PFSK-1 (cell line): Measurements from ENCODE around the gene POC1A.

Experiments
- FOXP2 ChIP-seq: optimal IDR thresholded peaks from 2 replicates; pipeline ENCODE3; 2011; ENCODE audit warnings: borderline replicate concordance, control low read depth, inconsistent platforms; ENCODE audit not compliant: insufficient read depth; ENCODE audit errors: extremely low read length, extremely low read depth
- POLR2AphosphoS5 ChIP-seq: IDR thresholded peaks from 2 replicates; pipeline ENCODE4 v1.6.1; 2012; ENCODE audit warnings: low read depth, mild to moderate bottlenecking, control low read depth, low read length, moderate library complexity
- SIN3A ChIP-seq: IDR thresholded peaks from 2 replicates; pipeline ENCODE4 v1.6.1; 2012; ENCODE audit warnings: mild to moderate bottlenecking, low read length, moderate library complexity, borderline replicate concordance; ENCODE audit not compliant: insufficient read depth
- TAF1 ChIP-seq: IDR thresholded peaks from 2 replicates; pipeline ENCODE4 v1.6.1; 2012; ENCODE audit warnings: low read length, control low read depth, borderline replicate concordance; ENCODE audit not compliant: insufficient read depth
- TF ChIP-seq, protein P1 (sequence below), 2 experiments: IDR thresholded peaks; 2 replicates each; pipeline versions ENCODE4 v1.6.1 to v1.8.0; 2011 to 2012; ENCODE audit warnings: low read depth in 2 of 2, low read length in 2 of 2, control low read depth in 1 of 2, inconsistent platforms in 1 of 2, mild to moderate bottlenecking in 1 of 2, moderate library complexity in 1 of 2; ENCODE audit not compliant: insufficient read depth in 1 of 2

POC1A gene

DNA sequence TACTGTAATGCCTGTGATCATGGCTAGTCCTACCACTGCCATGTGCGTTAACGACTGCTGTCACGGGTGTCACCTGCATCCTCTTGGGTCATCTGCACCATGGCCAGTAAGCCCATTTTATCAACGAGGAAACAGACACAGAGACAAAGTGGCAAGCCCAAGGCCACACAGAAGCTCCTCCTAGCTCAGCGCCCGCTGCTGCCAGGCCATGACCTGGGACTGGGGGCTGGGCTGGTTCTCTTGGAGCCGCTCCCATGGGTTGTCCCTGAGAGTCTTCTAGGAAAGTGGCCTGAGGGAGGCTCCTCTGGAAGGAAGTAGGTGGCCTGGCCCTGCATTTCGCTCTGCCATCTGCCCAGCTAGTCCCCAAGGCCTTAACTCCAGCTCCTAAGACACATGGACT is 102.8 kb downstream of the POC1A start:
- TF ChIP-seq, protein P1, sequence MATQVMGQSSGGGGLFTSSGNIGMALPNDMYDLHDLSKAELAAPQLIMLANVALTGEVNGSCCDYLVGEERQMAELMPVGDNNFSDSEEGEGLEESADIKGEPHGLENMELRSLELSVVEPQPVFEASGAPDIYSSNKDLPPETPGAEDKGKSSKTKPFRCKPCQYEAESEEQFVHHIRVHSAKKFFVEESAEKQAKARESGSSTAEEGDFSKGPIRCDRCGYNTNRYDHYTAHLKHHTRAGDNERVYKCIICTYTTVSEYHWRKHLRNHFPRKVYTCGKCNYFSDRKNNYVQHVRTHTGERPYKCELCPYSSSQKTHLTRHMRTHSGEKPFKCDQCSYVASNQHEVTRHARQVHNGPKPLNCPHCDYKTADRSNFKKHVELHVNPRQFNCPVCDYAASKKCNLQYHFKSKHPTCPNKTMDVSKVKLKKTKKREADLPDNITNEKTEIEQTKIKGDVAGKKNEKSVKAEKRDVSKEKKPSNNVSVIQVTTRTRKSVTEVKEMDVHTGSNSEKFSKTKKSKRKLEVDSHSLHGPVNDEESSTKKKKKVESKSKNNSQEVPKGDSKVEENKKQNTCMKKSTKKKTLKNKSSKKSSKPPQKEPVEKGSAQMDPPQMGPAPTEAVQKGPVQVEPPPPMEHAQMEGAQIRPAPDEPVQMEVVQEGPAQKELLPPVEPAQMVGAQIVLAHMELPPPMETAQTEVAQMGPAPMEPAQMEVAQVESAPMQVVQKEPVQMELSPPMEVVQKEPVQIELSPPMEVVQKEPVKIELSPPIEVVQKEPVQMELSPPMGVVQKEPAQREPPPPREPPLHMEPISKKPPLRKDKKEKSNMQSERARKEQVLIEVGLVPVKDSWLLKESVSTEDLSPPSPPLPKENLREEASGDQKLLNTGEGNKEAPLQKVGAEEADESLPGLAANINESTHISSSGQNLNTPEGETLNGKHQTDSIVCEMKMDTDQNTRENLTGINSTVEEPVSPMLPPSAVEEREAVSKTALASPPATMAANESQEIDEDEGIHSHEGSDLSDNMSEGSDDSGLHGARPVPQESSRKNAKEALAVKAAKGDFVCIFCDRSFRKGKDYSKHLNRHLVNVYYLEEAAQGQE (IDR thresholded peaks at IDR 0.05; ENCODE audit: insufficient read depth in 1 of 2, low read depth in 2 of 2, low read length in 2 of 2): no peak
- TF ChIP-seq POLR2AphosphoS5 (no peak), SIN3A (no peak), FOXP2 (no peak), TAF1 (no peak)

DNA sequence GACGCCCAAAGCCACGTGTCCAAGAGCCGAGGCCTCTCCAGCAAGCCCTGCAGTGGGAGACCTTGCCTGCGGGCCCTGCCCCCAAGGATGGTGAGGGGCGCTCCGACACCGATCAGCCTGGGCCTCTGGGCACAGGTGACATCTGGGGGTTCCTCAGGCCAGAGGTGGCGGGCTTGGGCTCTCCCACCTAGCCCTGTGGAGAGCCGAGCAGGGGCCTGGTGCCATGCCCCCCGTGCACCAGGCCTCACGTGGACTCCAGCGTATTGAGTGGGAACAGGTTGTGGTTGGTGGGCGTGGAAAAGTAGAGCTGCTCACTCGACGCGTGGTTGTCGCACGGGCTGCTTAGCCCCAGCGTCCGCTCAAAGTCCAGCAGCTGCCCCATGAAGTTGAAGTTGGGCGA is 103.7 kb downstream of the POC1A start:
- TF ChIP-seq, protein P1 (IDR thresholded peaks at IDR 0.05; ENCODE audit: insufficient read depth in 1 of 2, low read depth in 2 of 2, low read length in 2 of 2): no peak

DNA sequence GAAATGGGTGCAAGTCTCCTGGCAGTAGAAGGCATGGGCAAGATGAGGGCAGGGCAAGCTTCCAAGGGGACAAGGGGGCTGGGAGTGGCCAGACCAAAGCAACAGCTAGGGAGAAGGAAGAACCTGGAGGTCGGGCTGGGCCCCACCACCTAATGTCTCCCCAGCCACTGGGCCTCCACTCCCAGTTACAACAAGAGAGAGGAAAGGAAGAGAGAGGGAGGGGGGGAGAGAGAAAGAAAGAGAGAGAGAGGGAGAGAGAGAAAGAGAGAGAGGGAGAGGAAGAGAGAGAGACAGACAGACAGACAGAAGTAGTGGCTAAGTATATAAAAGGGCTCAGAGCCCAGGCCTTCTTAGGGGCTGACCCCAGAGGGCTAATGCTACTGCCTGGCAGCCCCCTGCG is 104.7 kb downstream of the POC1A start:
- TF ChIP-seq, protein P1 (IDR thresholded peaks at IDR 0.05; ENCODE audit: insufficient read depth in 1 of 2, low read depth in 2 of 2, low read length in 2 of 2): no peak
- no peak for TF ChIP-seq POLR2AphosphoS5
- TF ChIP-seq FOXP2: no peak
- TF ChIP-seq SIN3A: no peak
- no peak for TF ChIP-seq TAF1

DNA sequence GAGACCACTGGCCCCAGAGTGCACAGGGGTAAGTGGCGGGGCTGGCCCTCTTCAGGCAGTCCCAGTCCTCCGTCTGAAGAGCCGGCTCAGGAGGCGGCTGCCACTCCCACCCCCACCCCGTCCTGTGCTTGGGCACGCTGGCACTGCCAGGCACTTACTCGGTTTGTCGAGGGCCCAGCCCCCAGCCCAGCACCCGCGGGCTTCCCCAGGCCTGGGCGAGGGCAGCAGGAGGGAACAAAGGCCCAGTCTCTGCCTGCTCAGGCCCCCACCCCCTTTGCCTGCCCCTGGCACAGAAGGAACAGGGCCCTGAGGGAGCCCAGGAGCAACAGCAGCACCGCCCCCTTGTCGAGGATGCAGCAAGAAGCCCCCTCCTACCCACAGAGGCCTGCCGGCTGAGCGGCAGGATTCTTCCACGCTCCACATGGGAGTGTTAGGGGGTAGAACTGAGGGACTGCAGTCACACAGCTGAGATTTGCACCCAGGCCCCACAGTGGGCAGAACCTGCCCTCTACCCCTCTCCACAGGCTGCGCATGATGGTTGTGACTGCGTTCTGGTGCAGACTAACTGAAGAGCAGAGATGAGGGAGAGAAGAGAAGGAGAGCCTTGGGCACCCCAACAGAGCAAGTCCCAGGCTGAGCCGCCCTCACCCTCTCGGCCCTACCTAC is 106.8 kb downstream of the POC1A start:
- TF ChIP-seq FOXP2 (no peak), SIN3A (no peak), TAF1 (no peak), POLR2AphosphoS5 (no peak; the same call in 1 of the 2 replicates)
- TF ChIP-seq, protein P1 (IDR thresholded peaks at IDR 0.05; ENCODE audit: insufficient read depth in 1 of 2, low read depth in 2 of 2, low read length in 2 of 2): no peak

DNA sequence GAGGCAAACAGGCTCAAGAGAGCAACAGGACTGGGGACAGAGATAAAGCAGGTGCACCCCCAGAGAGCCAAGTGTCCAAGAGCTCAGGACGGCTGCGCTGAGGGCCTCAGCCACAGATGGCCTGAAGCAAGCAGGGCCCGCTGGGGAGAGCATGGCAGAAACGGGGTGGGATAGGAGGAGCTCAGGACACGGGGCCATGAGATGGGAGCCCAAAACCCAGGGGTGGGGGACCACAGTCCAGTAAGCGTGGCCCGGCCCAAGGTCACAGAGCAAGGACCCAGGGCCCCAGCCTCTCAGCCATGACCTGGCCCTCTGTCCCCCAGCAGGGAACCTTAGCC is 107.4 kb downstream of the POC1A start:
- TF ChIP-seq TAF1 (no peak), SIN3A (no peak), FOXP2 (no peak), POLR2AphosphoS5 (no peak)
- TF ChIP-seq, protein P1 (IDR thresholded peaks at IDR 0.05; ENCODE audit: insufficient read depth in 1 of 2, low read depth in 2 of 2, low read length in 2 of 2): no peak
